Activated naive CD8-positive, alpha-beta T cell (primary cell): ENCODE measurements around the gene MYOG.

Source experiments
- H3K27ac Mint-ChIP-seq: one replicate; pipeline ENCODE4 v1.8.0; 2021; ENCODE audit warnings: mixed read lengths
- H3K27me3 Mint-ChIP-seq: one replicate; pipeline ENCODE4 v1.8.0; 2021; ENCODE audit warnings: mixed read lengths
- H3K36me3 Mint-ChIP-seq: one replicate; pipeline ENCODE4 v1.8.0; 2021; ENCODE audit warnings: mixed read lengths
- H3K4me1 Mint-ChIP-seq: one replicate; pipeline ENCODE4 v1.8.0; 2021; ENCODE audit warnings: low read depth, mixed read lengths
- H3K4me3 Mint-ChIP-seq: one replicate; pipeline ENCODE4 v1.8.0; 2021; ENCODE audit warnings: mild to moderate bottlenecking, mixed read lengths
- H3K9me3 Mint-ChIP-seq: one replicate; pipeline ENCODE4 v1.8.0; 2021; ENCODE audit warnings: low read depth, mixed read lengths

Gene MYOG

GRCh38 chr1:203100516-203100869 lies 14.7 kb upstream of the MYOG start:
- no peaks in the 10 kb centered on the region for H3K4me1 Mint-ChIP-seq
- H3K9me3 Mint-ChIP-seq, result peaks cover 11% of the 10 kb centered on the region
- H3K36me3 Mint-ChIP-seq, result peaks cover 2% of the 10 kb centered on the region
- H3K27me3 Mint-ChIP-seq, result peaks cover 4% of the 10 kb centered on the region
- no peak overlapping the region for H3K4me3 Mint-ChIP-seq
- H3K27ac Mint-ChIP-seq, result no peak overlapping the region

GRCh38 chr1:203099805-203100515 lies 14.1 kb upstream of the MYOG start:
- H3K36me3 Mint-ChIP-seq, result peaks cover 2% of the 10 kb centered on the region
- peaks cover 4% of the 10 kb centered on the region for H3K27me3 Mint-ChIP-seq
- no peak overlapping the region for H3K27ac Mint-ChIP-seq

GRCh38 chr1:203098914-203099520 lies 13.2 kb upstream of the MYOG start:
- H3K4me3 Mint-ChIP-seq, result no peak overlapping the region
- no peak overlapping the region for H3K27ac Mint-ChIP-seq
- H3K9me3 Mint-ChIP-seq, result peaks cover 20% of the 10 kb centered on the region
- peaks cover 4% of the 10 kb centered on the region for H3K36me3 Mint-ChIP-seq
- no peaks in the 10 kb centered on the region for H3K4me1 Mint-ChIP-seq
- peaks cover 5% of the 10 kb centered on the region for H3K27me3 Mint-ChIP-seq

More at GRCh38 chr1:203099805-203100515, 14.1 kb upstream of the MYOG start:
- peaks cover 13% of the 10 kb centered on the region for H3K9me3 Mint-ChIP-seq
- no peaks in the 10 kb centered on the region for H3K4me1 Mint-ChIP-seq
- H3K4me3 Mint-ChIP-seq, result no peak overlapping the region

- Mint-ChIP-seq H3K4me3 (no peak overlapping the region), H3K9me3 (peaks cover 23% of the 10 kb centered on the region), H3K27me3 (peaks cover 7% of the 10 kb centered on the region), H3K27ac (no peak overlapping the region), H3K36me3 (peaks cover 4% of the 10 kb centered on the region), H3K4me1 (no peaks in the 10 kb centered on the region)
Observed at GRCh38 chr1:203098445-203098844, 12.6 kb upstream of the MYOG start.

GRCh38 chr1:203097001-203097400 lies 11.2 kb upstream of the MYOG start:
- Mint-ChIP-seq H3K4me3 (no peak overlapping the region), H3K27ac (no peak overlapping the region), H3K36me3 (peaks cover 4% of the 10 kb centered on the region), H3K9me3 (peaks cover 23% of the 10 kb centered on the region), H3K27me3 (peaks cover 12% of the 10 kb centered on the region), H3K4me1 (no peaks in the 10 kb centered on the region)

- Mint-ChIP-seq H3K27ac (no peak overlapping the region), H3K4me3 (no peak overlapping the region), H3K9me3 (peaks cover 23% of the 10 kb centered on the region), H3K27me3 (peaks cover 12% of the 10 kb centered on the region), H3K4me1 (no peaks in the 10 kb centered on the region), H3K36me3 (peaks cover 4% of the 10 kb centered on the region)
Observed at GRCh38 chr1:203096566-203096965, 10.8 kb upstream of the MYOG start.

GRCh38 chr1:203095061-203095690 lies 9.4 kb upstream of the MYOG start:
- Mint-ChIP-seq H3K27me3 (peaks cover 14% of the 10 kb centered on the region), H3K9me3 (peaks cover 23% of the 10 kb centered on the region), H3K36me3 (peaks cover 4% of the 10 kb centered on the region), H3K27ac (no peak overlapping the region), H3K4me1 (no peaks in the 10 kb centered on the region), H3K4me3 (no peak overlapping the region)

GRCh38 chr1:203093754-203094410 lies 8.1 kb upstream of the MYOG start:
- Mint-ChIP-seq H3K36me3 (peaks cover 4% of the 10 kb centered on the region), H3K4me3 (no peak overlapping the region), H3K27ac (no peak overlapping the region), H3K4me1 (no peaks in the 10 kb centered on the region), H3K9me3 (peaks cover 23% of the 10 kb centered on the region), H3K27me3 (peaks cover 14% of the 10 kb centered on the region)

GRCh38 chr1:203091761-203092330 lies 6.0 kb upstream of the MYOG start:
- peaks cover 23% of the 10 kb centered on the region for H3K9me3 Mint-ChIP-seq
- H3K4me3 Mint-ChIP-seq, result no peak overlapping the region
- no peak overlapping the region for H3K27ac Mint-ChIP-seq
- H3K27me3 Mint-ChIP-seq, result peaks cover 14% of the 10 kb centered on the region
- H3K36me3 Mint-ChIP-seq, result peaks cover 3% of the 10 kb centered on the region
- H3K4me1 Mint-ChIP-seq, result no peaks in the 10 kb centered on the region

GRCh38 chr1:203091199-203091477 lies 5.3 kb upstream of the MYOG start:
- Mint-ChIP-seq H3K4me3 (no peak overlapping the region), H3K27me3 (peaks cover 14% of the 10 kb centered on the region), H3K4me1 (no peaks in the 10 kb centered on the region), H3K36me3 (peaks cover 2% of the 10 kb centered on the region), H3K9me3 (peaks cover 21% of the 10 kb centered on the region), H3K27ac (no peak overlapping the region)

- H3K27me3 Mint-ChIP-seq, result peaks cover 14% of the 10 kb centered on the region
- H3K4me1 Mint-ChIP-seq, result no peaks in the 10 kb centered on the region
- no peak overlapping the region for H3K4me3 Mint-ChIP-seq
- H3K9me3 Mint-ChIP-seq, result peaks cover 16% of the 10 kb centered on the region
- H3K36me3 Mint-ChIP-seq, result peaks cover 2% of the 10 kb centered on the region
- no peak overlapping the region for H3K27ac Mint-ChIP-seq
Observed at GRCh38 chr1:203090421-203091198, 4.8 kb upstream of the MYOG start.

- Mint-ChIP-seq H3K36me3 (peaks cover 2% of the 10 kb centered on the region), H3K27ac (no peak overlapping the region), H3K4me3 (no peak overlapping the region), H3K27me3 (peaks cover 14% of the 10 kb centered on the region), H3K9me3 (peaks cover 7% of the 10 kb centered on the region), H3K4me1 (no peaks in the 10 kb centered on the region)
Observed at GRCh38 chr1:203089651-203090045, 3.8 kb upstream of the MYOG start.

GRCh38 chr1:203089001-203089650 lies 3.3 kb upstream of the MYOG start:
- Mint-ChIP-seq H3K4me3 (no peak overlapping the region), H3K27ac (no peak overlapping the region), H3K4me1 (no peaks in the 10 kb centered on the region)

GRCh38 chr1:203088441-203088840 lies 2.6 kb upstream of the MYOG start:
- Mint-ChIP-seq H3K4me1 (no peaks in the 10 kb centered on the region), H3K4me3 (no peak overlapping the region), H3K27me3 (peaks cover 11% of the 10 kb centered on the region), H3K9me3 (no peaks in the 10 kb centered on the region), H3K36me3 (no peaks in the 10 kb centered on the region), H3K27ac (no peak overlapping the region)

More at GRCh38 chr1:203089001-203089650, 3.3 kb upstream of the MYOG start:
- Mint-ChIP-seq H3K36me3 (no peaks in the 10 kb centered on the region), H3K9me3 (peaks cover 3% of the 10 kb centered on the region), H3K27me3 (peaks cover 13% of the 10 kb centered on the region)
